ENCODE measurements around the gene FTO.
A peak's percentile ranks its signal among the peaks of the same experiment; 100 is the strongest.
"Not testable (repeated sequence)": the region's sequence is repeated elsewhere in the genome, so short reads cannot be mapped to it uniquely, and the experiment has no call there.

Gene FTO

GRCh38 chr16:53872248-53873221 lies 168.6 kb downstream of the FTO start:
- no peak for DNase-seq

- no peak for DNase-seq
Measured at GRCh38 chr16:53876811-53877210, 172.9 kb downstream of the FTO start.

- no peak for DNase-seq
Measured at GRCh38 chr16:53878216-53878615, 174.3 kb downstream of the FTO start.

GRCh38 chr16:53881371-53881770 lies 177.4 kb downstream of the FTO start:
- no peak for DNase-seq

- DNase-seq = no peak
Measured at GRCh38 chr16:53882310-53882709, 178.4 kb downstream of the FTO start.

- no peak for DNase-seq
Measured at GRCh38 chr16:53884748-53885147, 180.8 kb downstream of the FTO start.

GRCh38 chr16:53886482-53887378 lies 182.8 kb downstream of the FTO start:
- no peak for DNase-seq

- DNase-seq = no peak
Measured at GRCh38 chr16:53888222-53888621, 184.3 kb downstream of the FTO start.

GRCh38 chr16:53890877-53891276 lies 186.9 kb downstream of the FTO start:
- not testable (repeated sequence) for DNase-seq

- DNase-seq = no peak
Measured at GRCh38 chr16:53891409-53892139, 187.6 kb downstream of the FTO start.

- no peak for DNase-seq
Measured at GRCh38 chr16:53892155-53892554, 188.2 kb downstream of the FTO start.

- DNase-seq = peak; percentile 9
Measured at GRCh38 chr16:53893731-53894435, 189.9 kb downstream of the FTO start.

- no peak for DNase-seq
Measured at GRCh38 chr16:53894686-53895085, 190.7 kb downstream of the FTO start.

GRCh38 chr16:53895433-53895832 lies 191.5 kb downstream of the FTO start:
- no peak for DNase-seq

GRCh38 chr16:53895851-53896250 lies 191.9 kb downstream of the FTO start:
- DNase-seq = no peak

GRCh38 chr16:53896722-53897121 lies 192.8 kb downstream of the FTO start:
- DNase-seq = no peak

- DNase-seq = no peak
Measured at GRCh38 chr16:53898993-53899392, 195.0 kb downstream of the FTO start.

GRCh38 chr16:53899431-53899830 lies 195.5 kb downstream of the FTO start:
- no peak for DNase-seq

- DNase-seq = no peak
Measured at GRCh38 chr16:53900667-53901066, 196.7 kb downstream of the FTO start.

GRCh38 chr16:53901408-53901807 lies 197.5 kb downstream of the FTO start:
- DNase-seq = no peak

GRCh38 chr16:53904533-53904932 lies 200.6 kb downstream of the FTO start:
- DNase-seq = no peak

GRCh38 chr16:53905028-53905427 lies 201.1 kb downstream of the FTO start:
- DNase-seq = no peak

All from NCI-H510A (cell line).